Activated T-helper 1 cell treated with Interleukin-2 at 50 U/mL for 16 hours (primary cell): ENCODE measurements around the gene RNF220.
"Not testable (repeated sequence)": the region's sequence is repeated elsewhere in the genome, so short reads cannot be mapped to it uniquely, and the experiment has no call there.

ENCODE experiments used
- DNase-seq: peaks from one replicate; pipeline ENCODE4 v3.0.0-alpha.2; 2020; ENCODE audit warnings: low read depth

Gene RNF220

DNA sequence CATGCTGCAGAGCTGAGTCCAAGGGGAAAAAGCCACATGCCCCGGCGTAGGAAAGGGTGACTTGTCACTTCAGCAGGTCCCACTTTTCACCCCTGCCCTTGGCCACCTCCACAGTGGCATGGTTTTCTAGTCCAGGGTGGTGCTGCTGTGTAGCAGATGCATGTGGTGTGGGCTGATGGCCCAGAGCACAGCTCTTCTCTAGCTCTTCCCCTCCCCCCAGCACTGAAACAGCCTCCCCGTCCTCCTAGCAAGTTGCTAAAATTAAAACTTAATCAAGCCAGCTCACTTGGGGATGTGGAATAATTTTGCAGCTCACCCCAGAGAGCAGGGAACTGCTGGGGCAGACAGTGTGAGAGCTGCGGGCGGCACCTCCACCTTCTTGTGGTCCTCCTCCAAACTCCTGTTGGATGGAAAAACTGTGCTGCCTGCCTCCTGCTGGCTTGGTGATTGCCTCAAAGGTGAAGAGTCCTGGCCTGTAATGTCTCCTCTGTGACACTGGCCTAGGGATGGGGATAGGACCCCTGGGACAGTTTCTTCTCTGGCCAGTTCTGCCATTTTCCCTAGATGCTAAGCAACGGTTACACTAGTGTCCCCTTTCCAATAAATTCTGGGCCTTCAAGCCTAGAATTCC lies 91.6 kb downstream of the RNF220 start:
- no peak for DNase-seq

DNA sequence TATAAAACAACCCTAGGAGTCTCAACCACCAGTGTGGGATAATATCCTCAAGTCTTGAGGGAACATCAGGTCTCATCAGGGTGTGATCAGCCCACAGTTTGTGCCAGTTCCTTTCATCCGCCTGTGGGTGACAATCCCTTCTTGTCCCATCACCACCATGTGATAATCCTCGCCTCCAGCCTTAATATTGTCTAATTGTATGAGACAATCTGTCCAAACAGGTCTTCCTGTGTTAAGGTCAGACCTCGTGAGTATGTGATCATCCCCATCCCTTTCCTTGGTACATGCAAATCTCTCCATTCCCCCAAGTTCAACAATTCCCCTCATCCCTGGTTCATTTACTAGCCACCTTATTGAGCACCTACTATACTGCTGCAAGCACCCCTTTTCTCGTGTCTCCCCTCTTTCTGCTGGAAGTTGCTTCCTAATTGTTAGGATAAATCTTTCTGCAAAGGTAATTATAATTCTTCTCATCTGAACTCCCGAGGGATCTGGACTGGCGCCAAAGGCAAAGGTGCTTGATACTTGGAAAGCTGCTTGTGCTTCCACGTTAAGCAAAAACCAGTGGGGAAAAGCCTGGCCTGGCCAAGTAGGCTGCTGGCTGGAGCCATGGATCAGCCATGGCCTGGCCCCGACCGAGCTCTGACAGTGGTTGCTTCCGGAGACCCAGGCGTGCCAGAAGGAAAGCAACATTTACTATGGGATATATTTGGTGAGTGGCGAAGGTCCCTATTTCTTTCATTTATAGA lies 92.5 kb downstream of the RNF220 start:
- no peak for DNase-seq

DNA sequence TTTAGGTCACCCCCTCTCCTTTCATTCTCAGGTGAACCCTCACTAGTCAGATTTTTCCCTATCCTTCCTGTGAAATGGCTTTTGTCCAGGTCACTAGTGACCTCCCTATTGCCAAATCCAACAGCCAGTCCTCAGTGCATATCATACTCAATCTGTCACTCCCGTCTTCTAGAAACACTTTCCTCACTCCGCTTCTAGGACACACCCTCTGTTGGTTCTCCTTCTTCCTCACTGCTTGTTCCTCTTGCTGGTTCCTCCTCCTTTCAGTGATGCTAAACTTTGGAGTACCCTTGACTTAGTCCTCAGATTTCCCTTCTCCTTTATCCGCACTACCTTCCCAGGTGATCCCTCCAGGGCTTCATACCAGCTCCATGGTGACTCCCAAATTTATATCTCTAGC lies 94.3 kb downstream of the RNF220 start:
- no peak for DNase-seq

DNA sequence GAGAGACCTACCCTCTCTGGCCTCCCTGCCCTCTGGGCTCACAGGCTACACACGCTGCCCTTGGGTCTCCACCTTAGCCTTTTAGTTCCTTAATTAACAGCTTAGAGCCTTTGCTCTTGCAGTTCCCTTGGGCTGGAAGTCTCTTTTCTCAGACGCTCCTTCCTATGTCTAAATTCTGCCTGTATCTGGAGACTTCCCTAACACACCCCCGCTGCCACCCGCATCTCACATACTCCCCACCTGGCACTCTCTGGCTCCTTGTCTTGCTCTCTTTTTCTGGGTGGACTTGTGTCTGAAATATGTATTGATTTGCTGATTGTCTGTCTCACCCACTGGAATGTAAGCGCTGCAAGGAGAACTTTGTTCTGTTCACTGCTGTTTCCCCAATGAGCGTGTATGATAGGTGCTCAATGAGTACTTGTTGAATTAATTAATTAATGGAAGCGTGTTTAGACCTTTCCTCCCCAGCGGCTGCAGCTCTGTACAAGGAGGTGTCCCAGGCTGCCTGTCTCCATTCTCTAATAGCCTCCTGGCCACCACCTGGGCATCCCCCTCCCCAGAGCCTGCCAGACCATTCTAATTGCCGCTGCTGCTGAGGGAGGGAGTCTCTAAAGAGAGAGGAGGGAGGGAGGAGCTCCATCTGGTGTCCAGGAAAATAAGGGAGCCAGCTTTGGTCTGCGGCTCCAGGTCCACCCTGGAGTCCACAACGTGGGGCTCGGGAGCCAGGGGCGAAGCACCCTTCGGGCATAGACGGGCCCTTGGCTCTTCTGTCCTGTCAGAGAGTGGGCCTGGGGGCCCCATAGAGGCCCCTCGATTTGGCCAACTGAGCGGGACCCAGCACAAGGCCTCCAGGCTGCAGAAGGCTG lies 95.4 kb downstream of the RNF220 start:
- no peak for DNase-seq

DNA sequence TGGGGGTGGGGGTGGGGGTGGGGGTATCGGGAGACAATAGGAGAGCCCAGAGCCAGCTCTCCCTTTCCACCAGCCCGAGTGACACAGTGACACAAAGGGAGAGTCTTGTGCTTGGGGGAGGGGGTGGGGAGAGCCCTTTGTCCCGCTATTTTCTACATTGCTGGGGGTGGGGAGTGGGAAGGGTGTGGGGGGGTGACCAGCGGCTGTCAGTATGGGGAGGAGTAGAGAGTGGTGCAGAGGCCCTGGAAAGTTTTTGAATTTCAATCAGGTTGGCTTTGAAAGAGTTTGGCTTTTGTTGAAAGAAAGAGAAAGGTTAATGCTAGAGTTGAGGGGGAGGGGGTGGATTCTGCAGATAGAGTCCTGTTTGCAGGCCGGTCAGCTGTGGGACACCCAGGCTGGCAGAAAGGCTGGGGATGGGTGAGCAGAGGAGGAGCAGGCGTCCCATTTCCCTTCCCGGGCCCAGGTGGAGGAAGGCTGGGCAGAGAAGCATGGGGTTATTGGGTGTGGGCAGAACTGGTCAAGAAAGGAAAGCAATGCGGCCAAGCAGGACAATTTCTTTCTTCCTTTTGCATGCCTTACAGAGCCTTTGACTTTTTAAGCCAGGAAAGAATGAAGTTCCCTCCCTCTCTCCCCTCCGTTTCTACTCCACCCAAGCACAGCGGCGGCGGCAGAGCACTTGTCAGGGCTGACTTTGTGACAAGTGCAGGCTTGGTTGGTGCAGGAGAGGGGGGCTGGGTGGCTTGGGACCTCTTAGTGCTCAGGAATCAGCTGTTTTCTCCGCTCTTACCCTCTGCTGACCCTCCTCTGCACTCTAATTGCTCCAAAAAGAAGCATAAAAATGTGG lies 96.2 kb downstream of the RNF220 start:
- DNase-seq = no peak

DNA sequence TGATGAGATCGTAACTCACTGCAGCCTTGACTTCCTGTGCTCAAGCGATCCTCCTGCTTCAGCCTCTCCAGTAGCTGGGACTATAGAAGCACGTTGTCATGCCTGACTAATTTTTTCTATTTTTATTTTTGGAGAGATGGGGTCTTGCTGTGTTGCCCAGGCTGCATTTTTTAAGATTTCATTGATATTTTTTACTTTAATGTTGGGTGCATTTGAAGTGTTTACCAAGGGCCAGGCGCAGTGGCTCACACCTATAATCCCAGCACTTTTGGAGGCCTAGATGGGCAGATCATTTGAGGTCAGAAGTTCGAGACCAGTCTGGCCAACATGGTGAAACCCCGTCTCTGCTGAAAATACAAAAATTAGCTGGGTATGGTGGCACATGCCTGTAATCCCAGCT lies 97.8 kb downstream of the RNF220 start:
- DNase-seq = not testable (repeated sequence)

DNA sequence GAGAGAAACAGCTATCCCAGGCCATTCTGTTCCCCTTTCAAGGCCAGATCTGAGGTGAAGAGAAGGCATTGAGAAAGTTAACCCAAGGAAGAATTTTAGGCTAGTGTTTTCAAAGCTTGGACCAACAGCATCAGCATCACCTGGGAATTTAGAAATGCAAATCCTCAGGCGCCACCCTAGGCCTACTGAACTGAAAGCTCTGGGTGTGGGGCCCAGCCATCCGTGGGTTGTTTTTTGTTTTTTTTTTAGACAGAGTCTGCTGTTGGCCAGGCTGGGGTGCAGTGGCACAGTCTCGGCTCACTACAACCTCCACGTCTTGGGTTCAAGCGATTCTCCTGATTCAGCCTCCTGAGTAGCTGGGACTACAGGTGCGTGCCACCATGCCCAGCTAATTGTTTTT lies 98.6 kb downstream of the RNF220 start:
- DNase-seq = no peak

DNA sequence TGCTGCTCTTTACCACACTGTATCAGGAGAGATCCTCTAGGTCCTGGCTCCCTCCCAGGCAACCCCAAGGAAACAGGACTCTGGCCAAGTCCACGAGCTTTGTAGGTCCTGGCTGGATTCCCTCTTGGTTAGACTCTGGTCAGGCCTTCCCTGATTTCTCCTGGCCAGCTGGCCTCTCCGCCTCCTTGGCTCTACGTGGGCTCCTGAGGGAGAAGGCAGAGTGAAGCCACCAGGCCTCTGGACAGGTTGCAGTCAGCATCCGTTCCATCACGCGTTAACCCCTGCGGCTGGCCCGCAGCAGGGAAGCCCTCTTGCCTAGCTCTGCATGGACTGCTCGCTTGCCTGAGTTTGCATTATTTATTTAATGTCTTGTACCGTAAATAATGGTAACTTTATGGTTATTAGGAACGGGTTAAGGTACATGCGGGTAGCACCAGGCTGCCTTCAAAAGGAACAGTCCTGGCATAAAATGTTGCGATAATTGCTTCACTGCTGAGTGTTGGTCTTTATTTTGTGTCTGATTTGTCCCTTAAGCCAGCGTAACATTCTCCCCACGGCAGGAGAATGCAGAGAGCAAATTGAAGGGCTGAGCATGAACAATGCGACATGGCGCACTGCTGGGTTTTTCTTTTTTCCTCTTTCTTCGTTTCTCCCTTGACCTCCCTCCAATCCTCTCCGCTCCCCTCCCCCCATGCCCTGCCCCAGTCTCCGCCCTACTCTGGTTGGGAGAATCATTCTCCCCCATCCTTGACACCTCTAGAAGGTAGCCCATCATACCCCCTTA lies 100.3 kb downstream of the RNF220 start:
- no peak for DNase-seq

DNA sequence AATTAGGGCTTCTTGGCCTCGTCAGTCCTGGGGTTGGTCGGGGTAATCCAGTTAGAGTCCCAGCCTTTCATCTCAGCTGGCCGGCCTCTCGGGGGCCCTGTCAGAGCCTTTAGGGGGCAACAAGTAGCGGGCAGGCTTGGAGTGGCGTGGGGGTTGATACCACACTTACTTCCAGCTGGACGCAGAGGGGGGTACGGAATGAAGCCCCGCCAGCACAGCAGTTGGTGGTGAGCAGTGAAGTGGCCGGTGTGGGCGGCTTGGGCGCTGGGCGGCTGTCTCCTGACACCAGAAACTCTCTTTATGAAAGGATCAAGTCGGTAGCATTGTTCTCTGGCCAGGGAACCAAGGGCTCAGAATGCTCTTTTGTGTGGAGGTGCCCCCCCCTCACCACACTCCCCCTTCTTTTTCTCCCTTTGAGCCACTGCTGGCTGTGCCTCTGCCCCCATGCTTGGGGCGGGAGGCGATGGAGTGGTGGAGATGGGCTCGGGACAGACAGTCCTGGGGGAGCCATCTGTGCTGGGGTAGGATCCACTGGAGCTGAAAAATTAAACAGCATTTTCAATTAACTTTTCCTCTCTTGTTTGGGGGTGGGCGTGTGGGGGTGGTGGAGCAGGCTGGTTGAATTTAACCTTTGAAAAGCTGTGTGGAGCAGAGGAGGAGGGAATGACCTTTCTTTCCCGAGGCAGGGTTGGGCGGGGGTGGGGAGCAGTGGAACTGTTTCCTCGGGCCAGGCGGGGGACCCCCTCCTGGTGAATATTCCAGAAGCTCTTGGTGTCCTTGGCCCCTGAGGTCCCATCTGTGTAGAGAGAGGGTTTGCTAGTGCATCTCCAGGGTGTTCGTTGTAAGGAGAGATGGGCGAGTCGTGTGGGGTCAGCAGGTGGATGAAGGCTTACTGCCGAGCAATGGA lies 102.7 kb downstream of the RNF220 start:
- no peak for DNase-seq

DNA sequence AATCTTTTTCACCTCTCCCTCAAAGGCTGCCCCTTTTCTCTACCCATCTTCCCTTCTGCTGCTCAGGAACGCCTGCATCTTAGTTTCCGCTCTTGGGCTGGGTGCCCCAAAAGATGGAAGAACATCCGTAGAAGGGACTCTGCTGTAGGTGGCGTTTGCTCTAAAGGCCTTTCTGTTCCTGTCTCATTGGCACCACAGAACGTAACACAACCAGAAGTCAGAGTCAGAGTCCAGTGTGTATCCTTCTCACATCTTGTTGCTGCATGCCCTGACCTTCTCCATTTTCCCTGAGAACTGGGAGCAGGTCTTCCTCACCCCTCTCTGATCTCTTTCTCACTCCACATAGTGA lies 103.3 kb downstream of the RNF220 start:
- DNase-seq = no peak

DNA sequence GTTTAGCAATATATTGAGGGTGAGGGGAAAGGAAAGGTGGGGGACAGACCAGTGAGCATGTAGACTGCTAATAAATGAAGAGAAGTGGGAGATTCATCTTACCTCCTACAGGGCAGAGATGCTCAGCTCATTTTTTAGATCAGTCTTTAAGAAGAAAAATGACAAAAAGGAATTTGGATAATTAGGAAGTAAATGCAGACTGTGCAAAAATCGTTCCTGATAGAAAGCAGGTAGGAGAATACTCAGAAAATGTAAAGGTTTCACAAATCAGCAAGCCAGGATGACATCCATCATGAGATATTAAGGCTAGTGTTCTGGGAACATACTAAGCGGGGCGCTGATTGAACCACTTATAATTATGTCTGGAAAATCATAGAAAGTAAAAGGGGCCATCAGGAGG lies 106.3 kb downstream of the RNF220 start:
- no peak for DNase-seq

DNA sequence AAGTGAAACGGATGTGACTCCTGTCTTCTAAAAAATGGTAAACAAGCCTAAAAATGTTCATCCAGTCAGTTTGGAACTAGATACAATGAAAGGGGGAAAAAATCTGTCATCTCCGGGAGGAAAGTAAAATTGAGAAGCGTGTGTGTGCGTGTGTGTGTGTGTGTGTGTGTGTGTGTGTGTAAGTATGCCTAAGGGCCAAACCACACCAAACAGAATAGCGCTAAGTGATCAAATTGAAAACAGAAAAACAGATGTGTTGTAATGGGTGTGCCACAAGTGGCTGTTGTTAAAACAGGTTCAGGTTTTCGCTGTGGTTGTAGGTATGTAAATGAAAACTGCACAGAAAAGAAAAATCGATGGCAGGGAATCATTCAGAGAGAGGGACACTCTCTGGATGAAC lies 106.7 kb downstream of the RNF220 start:
- no peak for DNase-seq

DNA sequence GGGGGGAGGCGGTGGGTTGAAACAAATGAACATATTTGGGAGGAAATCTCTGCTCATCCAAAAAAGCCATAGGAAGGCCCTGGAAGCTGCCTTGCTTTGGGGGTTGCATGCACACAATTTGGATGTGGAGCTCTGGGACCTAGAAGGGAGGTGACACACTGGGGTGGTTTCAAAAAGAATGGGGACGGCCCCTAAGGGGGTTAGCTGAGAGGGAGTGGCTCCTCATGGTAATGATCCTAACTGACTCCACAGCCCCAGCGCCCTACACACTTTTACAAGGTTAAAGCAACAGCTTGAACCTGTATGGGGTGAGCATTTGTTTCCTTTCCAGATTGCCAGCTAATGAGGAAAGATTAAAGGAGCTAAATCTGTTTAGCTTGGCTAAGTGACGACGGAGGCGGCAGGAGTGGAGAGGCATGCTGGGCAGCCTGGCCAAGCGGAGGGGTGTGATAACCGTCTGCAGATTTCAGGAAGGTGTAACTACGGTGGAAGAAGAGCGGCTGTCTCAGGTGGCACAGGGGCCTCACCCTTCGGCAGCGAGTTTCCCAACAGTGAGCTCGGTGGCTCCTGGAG lies 107.3 kb downstream of the RNF220 start:
- DNase-seq = no peak

DNA sequence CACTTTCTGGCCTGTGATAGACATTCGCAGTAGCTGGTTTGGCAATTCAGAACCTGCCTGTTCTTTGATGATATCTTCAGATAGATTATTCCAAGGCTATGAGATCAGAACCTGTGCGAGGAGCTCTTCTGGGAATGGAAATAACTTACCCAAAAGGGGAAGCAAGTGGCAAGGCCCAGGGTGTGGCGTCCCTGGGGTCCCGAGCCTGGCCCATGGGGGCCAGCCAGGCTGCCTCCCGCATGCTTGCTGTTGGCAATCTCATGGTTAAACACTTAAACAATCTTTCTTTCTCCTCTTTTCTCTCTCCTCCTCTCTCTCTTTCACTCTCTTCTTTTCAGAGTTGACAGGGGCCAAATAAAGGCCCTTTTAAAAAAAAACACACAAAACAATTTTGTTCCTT lies 108.1 kb downstream of the RNF220 start:
- no peak for DNase-seq

DNA sequence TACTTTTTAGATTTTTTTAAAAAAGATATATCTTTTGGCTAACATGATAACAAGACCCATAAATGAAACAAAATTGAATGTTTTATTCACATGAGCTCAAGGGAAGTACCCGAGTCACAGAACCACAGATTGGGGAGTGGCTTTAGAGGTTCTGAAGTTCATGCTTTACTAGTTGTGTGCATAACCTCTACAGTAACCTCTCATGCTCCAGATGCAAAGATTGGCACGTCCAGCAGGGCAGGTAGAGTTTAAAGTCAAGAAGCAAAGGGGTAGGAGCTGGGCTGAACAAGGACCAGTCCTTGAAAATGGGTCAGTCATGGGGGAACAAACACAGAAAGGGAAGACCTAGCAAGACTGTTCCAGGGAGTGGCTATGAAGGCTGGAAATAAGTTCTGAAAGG lies 109.6 kb downstream of the RNF220 start:
- no peak for DNase-seq

DNA sequence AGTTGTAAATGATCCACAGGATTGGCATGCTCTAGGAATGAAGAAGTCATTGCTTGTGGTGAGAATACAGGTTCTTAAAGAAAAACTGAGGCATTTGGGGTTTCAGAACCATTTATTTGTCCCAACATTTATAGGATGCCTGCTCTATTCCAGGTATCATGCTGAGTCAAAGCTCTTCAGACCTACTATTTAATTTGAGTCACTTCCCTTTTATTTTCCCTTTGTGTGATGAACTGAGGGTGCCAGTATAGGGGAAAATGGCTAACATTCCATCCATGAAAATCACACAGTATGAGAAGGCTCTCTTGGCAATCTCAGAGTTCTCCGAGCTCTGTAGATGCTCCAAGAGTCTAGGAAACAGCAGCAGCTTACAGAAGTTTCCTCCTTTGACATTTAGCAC lies 110.4 kb downstream of the RNF220 start:
- no peak for DNase-seq

DNA sequence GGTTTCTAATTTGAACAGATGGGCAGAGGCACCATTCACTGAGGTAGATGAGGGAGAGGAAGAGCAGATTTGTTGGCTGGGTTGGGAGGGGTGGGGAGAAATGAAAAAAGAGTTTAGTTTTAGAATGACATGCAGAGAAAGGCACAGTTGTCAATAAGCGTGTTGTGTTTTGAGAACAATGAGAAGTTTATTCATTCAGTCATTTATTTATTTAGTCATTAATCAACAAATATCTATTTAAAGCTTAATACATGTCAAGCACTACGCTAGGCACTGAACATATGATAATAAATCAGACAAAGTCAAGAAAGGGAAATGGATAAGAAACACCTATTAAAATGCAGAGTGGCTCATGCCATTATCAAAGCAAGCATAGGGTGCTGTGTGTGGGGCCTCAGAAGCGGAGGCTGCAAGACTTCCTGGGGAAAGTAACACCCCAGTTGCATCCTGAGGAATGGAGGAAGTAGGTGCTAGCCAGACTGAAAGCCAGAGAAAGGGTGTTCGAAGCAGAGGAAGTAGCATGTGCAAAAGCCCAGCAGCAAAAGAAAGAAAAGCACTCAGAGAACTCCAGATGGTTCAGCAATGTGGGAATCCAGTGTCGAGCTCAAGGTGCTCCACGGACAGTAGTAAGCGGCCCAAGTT lies 114.1 kb downstream of the RNF220 start:
- DNase-seq = no peak

DNA sequence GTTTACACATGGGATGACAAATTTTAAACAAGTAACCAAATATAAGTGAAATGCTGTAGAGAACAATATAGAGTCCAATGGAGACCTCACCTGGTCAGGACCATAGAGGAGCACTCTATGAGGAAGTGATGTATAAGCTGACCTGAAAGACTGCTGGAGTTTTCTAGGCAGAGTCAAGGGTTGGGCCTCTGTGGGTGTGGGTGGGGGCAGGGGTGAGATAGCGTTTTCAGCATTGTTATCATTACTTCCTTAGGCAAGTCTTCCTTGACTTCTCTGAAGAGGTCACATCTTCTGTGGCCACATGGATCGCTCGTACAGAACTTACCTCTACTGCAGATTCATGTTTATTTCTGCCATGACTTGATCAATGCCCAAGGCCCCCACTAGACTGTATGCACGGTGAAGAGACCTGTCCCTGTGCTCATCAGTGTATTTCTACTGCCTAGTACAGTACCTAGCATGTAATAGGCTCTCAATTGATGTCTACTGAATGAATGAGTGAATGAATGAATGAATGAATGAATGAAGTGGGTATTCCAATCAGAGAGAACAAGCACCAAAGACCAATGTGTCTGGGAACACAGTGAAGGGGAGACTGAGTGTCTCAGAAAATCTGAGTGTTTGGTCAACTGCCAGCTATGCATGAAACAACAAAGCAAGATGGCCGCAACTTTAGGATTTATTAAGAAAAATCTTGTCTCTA lies 116.5 kb downstream of the RNF220 start:
- no peak for DNase-seq
